Brain microvascular endothelial cell (primary cell): ENCODE results near the gene OSBPL2.

Experiments
- DNase-seq: peaks from one replicate; pipeline ENCODE4 v3.0.0-alpha.2; 2020
- H3K27ac ChIP-seq: fragments of 250-450 bp; sonication (Bioruptor Pico); 2 replicates; pipeline ENCODE4 v1.5.1; 2020; ENCODE audit warnings: mild to moderate bottlenecking, moderate library complexity
- H3K27me3 ChIP-seq: fragments of 250-450 bp; sonication (Bioruptor Pico); replicated peaks from 2 replicates; pipeline ENCODE4 v1.5.1; 2020; ENCODE audit warnings: mild to moderate bottlenecking
- H3K36me3 ChIP-seq: fragments of 250-450 bp; sonication (Bioruptor Pico); replicated peaks from 2 replicates; pipeline ENCODE4 v1.5.1; 2020; ENCODE audit warnings: mild to moderate bottlenecking
- H3K4me3 ChIP-seq: 2 replicates; pipeline ENCODE4 v1.5.1; 2011; ENCODE audit warnings: low read depth, mild to moderate bottlenecking, control low read depth, low read length, moderate library complexity
- in situ Hi-C: cut with HindIII; loops from 2 replicates; pipeline ENCODE4 v1.10.0; 2017; ENCODE audit warnings: low sequenced_read_pairs, low pct_ligation_motif_present
- TF ChIP-seq, protein P1 (sequence below): IDR thresholded peaks from 2 replicates; pipeline ENCODE4 v1.5.1; 2011; ENCODE audit warnings: low read depth, mild to moderate bottlenecking, moderate library complexity, low read length, control low read depth, inconsistent platforms; ENCODE audit errors: missing control alignments

The OSBPL2 gene

DNA sequence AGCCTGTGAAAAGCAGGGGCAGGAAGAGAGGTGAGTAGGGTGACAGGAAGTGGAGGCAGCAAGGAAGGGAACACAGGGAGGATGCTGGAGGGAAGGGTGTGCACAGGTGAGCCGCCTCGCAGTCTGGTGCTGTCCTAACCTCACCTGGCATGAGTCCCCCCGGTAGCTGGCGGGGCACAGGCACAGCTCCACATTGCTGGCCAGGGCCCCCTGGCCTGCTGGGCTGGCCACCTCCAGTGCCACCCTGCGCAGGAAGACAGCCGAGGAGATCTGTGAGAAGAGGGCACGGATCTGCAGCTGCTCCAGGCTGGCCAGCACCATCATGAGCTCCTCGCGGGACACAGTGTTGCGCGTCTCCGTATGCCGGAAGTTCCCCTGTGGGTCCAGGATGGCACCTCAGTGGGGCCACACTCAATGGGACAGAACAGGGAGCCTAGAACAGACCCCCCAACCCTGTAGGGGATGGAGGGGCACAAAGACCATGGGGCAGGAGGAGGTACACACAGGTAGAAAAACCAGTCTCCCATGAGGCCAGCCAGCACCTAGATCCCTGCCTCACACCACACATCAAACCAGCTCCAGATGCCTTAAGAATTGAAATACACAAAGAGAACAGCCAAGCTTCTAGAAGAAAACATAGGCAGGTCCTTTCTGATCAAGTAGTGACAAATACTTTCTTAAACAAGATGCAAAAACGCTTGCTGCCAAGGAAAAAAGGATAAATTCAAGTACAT lies 87.0 kb downstream of the OSBPL2 start:
- in situ Hi-C loops, result no loop called here
- Histone ChIP-seq H3K4me3 (no peak overlapping the region), H3K27me3 (no peaks in the 10 kb centered on the region), H3K36me3 (peaks cover 62% of the 10 kb centered on the region), H3K27ac (no peak overlapping the region)
- no peak for DNase-seq
- TF ChIP-seq, protein P1, sequence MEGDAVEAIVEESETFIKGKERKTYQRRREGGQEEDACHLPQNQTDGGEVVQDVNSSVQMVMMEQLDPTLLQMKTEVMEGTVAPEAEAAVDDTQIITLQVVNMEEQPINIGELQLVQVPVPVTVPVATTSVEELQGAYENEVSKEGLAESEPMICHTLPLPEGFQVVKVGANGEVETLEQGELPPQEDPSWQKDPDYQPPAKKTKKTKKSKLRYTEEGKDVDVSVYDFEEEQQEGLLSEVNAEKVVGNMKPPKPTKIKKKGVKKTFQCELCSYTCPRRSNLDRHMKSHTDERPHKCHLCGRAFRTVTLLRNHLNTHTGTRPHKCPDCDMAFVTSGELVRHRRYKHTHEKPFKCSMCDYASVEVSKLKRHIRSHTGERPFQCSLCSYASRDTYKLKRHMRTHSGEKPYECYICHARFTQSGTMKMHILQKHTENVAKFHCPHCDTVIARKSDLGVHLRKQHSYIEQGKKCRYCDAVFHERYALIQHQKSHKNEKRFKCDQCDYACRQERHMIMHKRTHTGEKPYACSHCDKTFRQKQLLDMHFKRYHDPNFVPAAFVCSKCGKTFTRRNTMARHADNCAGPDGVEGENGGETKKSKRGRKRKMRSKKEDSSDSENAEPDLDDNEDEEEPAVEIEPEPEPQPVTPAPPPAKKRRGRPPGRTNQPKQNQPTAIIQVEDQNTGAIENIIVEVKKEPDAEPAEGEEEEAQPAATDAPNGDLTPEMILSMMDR, result no peak

- peaks cover 67% of the 10 kb centered on the region for H3K36me3 ChIP-seq
- no peak for DNase-seq
- in situ Hi-C loops, result no loop called here
Measured at GRCh38 chr20:62326559-62326958, 88.2 kb downstream of the OSBPL2 start.

DNA sequence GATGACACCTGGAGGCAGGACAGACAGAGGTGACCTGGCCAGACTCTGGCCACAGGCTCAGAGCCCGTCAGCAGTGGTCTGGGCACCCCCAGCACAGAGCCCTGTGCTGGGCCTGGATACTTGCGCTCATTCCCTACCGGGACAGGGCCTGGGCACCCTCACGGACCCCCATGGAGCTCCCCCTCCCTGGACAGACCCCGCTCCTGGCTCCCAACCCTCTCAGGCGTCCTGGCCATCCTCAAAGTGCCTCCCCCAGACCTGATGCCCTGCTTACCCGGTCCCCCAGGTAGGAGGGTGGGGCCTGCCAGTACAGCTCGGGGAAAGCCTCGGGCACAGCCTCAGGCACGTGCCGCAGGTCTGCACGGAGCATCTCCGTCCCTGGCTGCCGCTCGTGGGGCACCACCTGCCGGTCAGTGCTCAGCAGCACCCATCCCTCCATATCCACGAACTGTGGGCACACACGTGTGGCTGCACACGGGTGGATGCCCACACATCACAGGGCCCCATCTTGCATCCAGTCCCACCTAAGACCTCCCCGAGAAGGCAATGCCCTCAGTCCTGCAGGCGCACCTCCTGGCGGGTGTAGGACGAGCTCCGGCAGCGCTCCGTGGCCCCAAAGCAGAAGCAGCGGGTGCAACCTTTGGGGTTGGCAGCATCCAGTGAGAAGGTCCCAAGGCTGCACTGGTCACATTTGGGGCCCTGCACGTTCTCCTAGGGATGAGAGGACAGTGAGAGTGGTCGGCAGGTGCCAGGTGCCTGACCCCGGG lies 88.8 kb downstream of the OSBPL2 start:
- H3K36me3 ChIP-seq, result peaks cover 67% of the 10 kb centered on the region
- no peak overlapping the region for H3K4me3 ChIP-seq

More at GRCh38 chr20:62326559-62326958, 88.2 kb downstream of the OSBPL2 start:
- Histone ChIP-seq H3K27me3 (no peaks in the 10 kb centered on the region), H3K4me3 (no peak overlapping the region), H3K27ac (no peak overlapping the region)
- TF ChIP-seq, protein P1, result no peak

DNA sequence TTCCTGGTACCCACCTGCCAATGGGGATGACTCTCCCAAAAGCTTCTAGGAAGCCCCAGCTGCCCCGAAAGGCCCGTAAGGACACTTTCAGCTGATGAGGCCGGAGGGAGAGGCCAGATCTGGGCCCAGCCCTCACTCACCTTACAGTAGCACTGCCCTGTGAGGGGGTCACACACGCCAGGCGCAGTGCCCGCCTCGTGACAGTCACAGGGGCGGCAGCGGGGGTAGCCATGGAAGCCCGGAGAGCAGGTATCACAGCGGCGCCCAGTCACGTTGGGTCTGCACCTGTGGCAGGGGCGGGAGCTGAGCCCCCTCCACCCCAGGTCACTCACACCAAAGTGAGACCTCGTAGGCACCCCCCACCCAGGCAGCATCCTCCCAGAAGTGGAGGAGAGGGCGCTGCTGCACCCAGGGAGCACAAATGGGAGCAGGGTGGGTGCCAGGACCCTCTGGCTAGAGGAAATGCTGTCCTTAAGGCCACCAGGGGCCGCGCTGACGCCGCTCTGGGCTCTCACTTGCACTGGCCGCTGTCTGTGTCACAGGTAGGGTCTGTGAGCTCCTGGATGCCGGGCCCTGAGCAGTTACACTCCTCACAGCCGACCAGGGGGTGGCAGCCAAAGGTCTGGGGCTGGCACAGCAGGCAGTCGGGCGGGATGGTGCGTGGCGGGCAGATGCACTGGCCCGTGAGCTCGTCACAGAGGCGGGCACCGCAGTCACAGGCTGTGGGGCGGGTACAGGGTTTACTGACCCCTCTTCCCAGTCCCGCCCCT lies 89.6 kb downstream of the OSBPL2 start:
- in situ Hi-C loops, result no loop called here
- H3K36me3 ChIP-seq, result peaks cover 69% of the 10 kb centered on the region
- DNase-seq, result no peak
- H3K27me3 ChIP-seq, result no peaks in the 10 kb centered on the region
- TF ChIP-seq, protein P1, result no peak
- no peak overlapping the region for H3K27ac ChIP-seq
- no peak overlapping the region for H3K4me3 ChIP-seq

More for the DNA sequence above, 88.8 kb downstream of the OSBPL2 start:
- Histone ChIP-seq H3K27me3 (no peaks in the 10 kb centered on the region), H3K27ac (no peak overlapping the region)
- DNase-seq, result no peak
- TF ChIP-seq, protein P1, result no peak
- in situ Hi-C loops, result no loop called here

- no peak for DNase-seq
- no peaks in the 10 kb centered on the region for H3K27me3 ChIP-seq
- TF ChIP-seq, protein P1, result no peak
- in situ Hi-C loops, result no loop called here
- H3K36me3 ChIP-seq, result peaks cover 73% of the 10 kb centered on the region
- no peak overlapping the region for H3K4me3 ChIP-seq
- no peak overlapping the region for H3K27ac ChIP-seq
Measured at GRCh38 chr20:62328684-62329388, 90.5 kb downstream of the OSBPL2 start.
